Naive B cell (primary cell): Measurements from ENCODE around the gene GSG1L. TPM values are rescaled to one million over a fixed set of nuclear protein-coding genes. Genes with fewer than 3 reads are reported as not detected.

Source experiments
- ATAC-seq, 2 donors: fragments of 150-1000 bp; cut with Tn5 transposase; 2 replicates each; pipeline ENCODE4 v1.10.0; 2021; ENCODE audit warnings: low read depth in 2 of 2, mild to moderate bottlenecking in 2 of 2, moderate library complexity in 2 of 2
- DNase-seq: peaks from one replicate; pipeline ENCODE4 v3.0.0; 2022
- H3K27ac Mint-ChIP-seq, 6 donors: one replicate each; pipeline ENCODE4 v1.8.0; 2020 to 2022; ENCODE audit warnings: mild to moderate bottlenecking in 6 of 6, mixed read lengths in 6 of 6, moderate library complexity in 5 of 6, inconsistent platforms in 2 of 6
- H3K27me3 Mint-ChIP-seq, 3 donors: one replicate each; pipeline ENCODE4 v1.8.0; 2021 to 2022; ENCODE audit warnings: mixed read lengths in 3 of 3, mild to moderate bottlenecking in 1 of 3
- H3K36me3 Mint-ChIP-seq, 2 donors: one replicate each; pipeline ENCODE4 v1.8.0; 2020 to 2022; ENCODE audit warnings: mixed read lengths in 2 of 2, inconsistent platforms in 1 of 2, mild to moderate bottlenecking in 1 of 2
- H3K4me1 Mint-ChIP-seq, 3 donors: one replicate each; pipeline ENCODE4 v1.8.0; 2020 to 2022; ENCODE audit warnings: mixed read lengths in 3 of 3, inconsistent platforms in 1 of 3, mild to moderate bottlenecking in 1 of 3, moderate library complexity in 1 of 3
- H3K4me3 Mint-ChIP-seq, 8 donors: one replicate each; pipeline ENCODE4 v1.8.0; 2020 to 2022; ENCODE audit warnings: mild to moderate bottlenecking in 8 of 8, mixed read lengths in 8 of 8, moderate library complexity in 8 of 8, inconsistent platforms in 2 of 8
- H3K9me3 Mint-ChIP-seq, 7 donors: one replicate each; pipeline ENCODE4 v1.8.0; 2020 to 2022; ENCODE audit warnings: mixed read lengths in 7 of 7, mild to moderate bottlenecking in 5 of 7, inconsistent platforms in 2 of 7, moderate library complexity in 1 of 7
- polyA plus RNA-seq, 6 donors: library from polyadenylated mRNA; unstranded; fragments of 300-500 nt; fragmentation: Illumina TruSeq; gene quantifications; one replicate each; pipeline ENCODE4 v1.2.3, GENCODE V29; 2021; ENCODE audit warnings: low read depth in 6 of 6

The GSG1L gene
- polyA plus RNA-seq, 6 donors from 2014 or later = not detected

- ATAC-seq (no peak), DNase-seq (no peak)
- H3K4me1 Mint-ChIP-seq = no peaks in the 10 kb centered on the region
- no peaks in the 10 kb centered on the region for H3K27me3 Mint-ChIP-seq
- peak overlapping the region in 1 of 6 donors; percentile 60 for H3K27ac Mint-ChIP-seq
- H3K9me3 Mint-ChIP-seq = peaks cover 0 to 6% (median 0%) of the 10 kb centered on the region in 7 donors
- peaks cover 23 to 25% of the 10 kb centered on the region in 2 donors for H3K36me3 Mint-ChIP-seq
- H3K4me3 Mint-ChIP-seq = no peak overlapping the region
Measured at GRCh38 chr16:27768651-27769272, 294.8 kb downstream of the GSG1L start.

GRCh38 chr16:27767971-27768591, 295.4 kb downstream of the GSG1L start:
- peaks cover 23 to 28% of the 10 kb centered on the region in 2 donors for H3K36me3 Mint-ChIP-seq
- no peaks in the 10 kb centered on the region for H3K27me3 Mint-ChIP-seq
- H3K4me3 Mint-ChIP-seq = no peak overlapping the region
- H3K27ac Mint-ChIP-seq = no peak overlapping the region
- DNase-seq (no peak), ATAC-seq (no peak)
- no peaks in the 10 kb centered on the region for H3K4me1 Mint-ChIP-seq
- H3K9me3 Mint-ChIP-seq = peaks cover 0 to 8% (median 0%) of the 10 kb centered on the region in 7 donors

- no peak overlapping the region for H3K4me3 Mint-ChIP-seq
- DNase-seq (no peak), ATAC-seq (no peak)
- H3K27ac Mint-ChIP-seq = no peak overlapping the region
- H3K36me3 Mint-ChIP-seq = peaks cover 23 to 24% of the 10 kb centered on the region in 2 donors
- no peaks in the 10 kb centered on the region for H3K4me1 Mint-ChIP-seq
- H3K27me3 Mint-ChIP-seq = no peaks in the 10 kb centered on the region
- peaks cover 0 to 8% (median 0%) of the 10 kb centered on the region in 7 donors for H3K9me3 Mint-ChIP-seq
Measured at GRCh38 chr16:27767081-27767480, 296.4 kb downstream of the GSG1L start.

- Mint-ChIP-seq H3K9me3 (peaks cover 0 to 8% (median 0%) of the 10 kb centered on the region in 7 donors), H3K27me3 (no peaks in the 10 kb centered on the region), H3K4me1 (no peaks in the 10 kb centered on the region), H3K36me3 (peaks cover 22 to 31% of the 10 kb centered on the region in 2 donors), H3K27ac (no peak overlapping the region), H3K4me3 (no peak overlapping the region)
- no peak for ATAC-seq
- no peak for DNase-seq
Measured at GRCh38 chr16:27766236-27766925, 297.1 kb downstream of the GSG1L start.

GRCh38 chr16:27764869-27765675, 298.4 kb downstream of the GSG1L start:
- H3K4me1 Mint-ChIP-seq = no peaks in the 10 kb centered on the region
- DNase-seq (no peak), ATAC-seq (no peak)
- H3K9me3 Mint-ChIP-seq = peaks cover 0 to 8% (median 0%) of the 10 kb centered on the region in 7 donors
- H3K27me3 Mint-ChIP-seq = no peaks in the 10 kb centered on the region
- no peak overlapping the region for H3K27ac Mint-ChIP-seq
- peaks cover 25 to 32% of the 10 kb centered on the region in 2 donors for H3K36me3 Mint-ChIP-seq
- H3K4me3 Mint-ChIP-seq = no peak overlapping the region

GRCh38 chr16:27764427-27764826, 299.1 kb downstream of the GSG1L start:
- H3K27ac Mint-ChIP-seq = no peak overlapping the region
- ATAC-seq (no peak), DNase-seq (no peak)
- H3K27me3 Mint-ChIP-seq = no peaks in the 10 kb centered on the region
- peaks cover 28 to 32% of the 10 kb centered on the region in 2 donors for H3K36me3 Mint-ChIP-seq
- no peaks in the 10 kb centered on the region for H3K4me1 Mint-ChIP-seq
- no peak overlapping the region for H3K4me3 Mint-ChIP-seq
- peaks cover 0 to 8% (median 0%) of the 10 kb centered on the region in 7 donors for H3K9me3 Mint-ChIP-seq

GRCh38 chr16:27762441-27762840, 301.1 kb downstream of the GSG1L start:
- H3K27me3 Mint-ChIP-seq = no peaks in the 10 kb centered on the region
- H3K27ac Mint-ChIP-seq = no peak overlapping the region

GRCh38 chr16:27761816-27762215, 301.7 kb downstream of the GSG1L start:
- Mint-ChIP-seq H3K36me3 (peaks cover 35 to 47% of the 10 kb centered on the region in 2 donors), H3K4me3 (no peak overlapping the region), H3K9me3 (peaks cover 0 to 8% (median 0%) of the 10 kb centered on the region in 7 donors), H3K4me1 (peaks cover 0 to 2% (median 0%) of the 10 kb centered on the region in 3 donors), H3K27me3 (no peaks in the 10 kb centered on the region), H3K27ac (no peak overlapping the region)
- DNase-seq = no peak
- no peak for ATAC-seq

More at GRCh38 chr16:27762441-27762840, 301.1 kb downstream of the GSG1L start:
- ATAC-seq (no peak), DNase-seq (no peak)
- Mint-ChIP-seq H3K4me1 (peaks cover 0 to 2% (median 0%) of the 10 kb centered on the region in 3 donors), H3K9me3 (peaks cover 0 to 8% (median 0%) of the 10 kb centered on the region in 7 donors), H3K4me3 (no peak overlapping the region), H3K36me3 (peaks cover 32 to 45% of the 10 kb centered on the region in 2 donors)

- Mint-ChIP-seq H3K4me3 (peak overlapping the region in 1 of 8 donors; percentile 29), H3K9me3 (peaks cover 0 to 8% (median 0%) of the 10 kb centered on the region in 7 donors), H3K4me1 (peaks cover 0 to 2% (median 0%) of the 10 kb centered on the region in 3 donors), H3K27me3 (no peaks in the 10 kb centered on the region), H3K27ac (no peak overlapping the region), H3K36me3 (peaks cover 42 to 55% of the 10 kb centered on the region in 2 donors)
- DNase-seq = no peak
- ATAC-seq = no peak
Measured at GRCh38 chr16:27760789-27761176, 302.7 kb downstream of the GSG1L start.

GRCh38 chr16:27759967-27760788, 303.3 kb downstream of the GSG1L start:
- Mint-ChIP-seq H3K4me3 (peak overlapping the region in 1 of 8 donors; percentile 29), H3K27ac (no peak overlapping the region), H3K36me3 (peaks cover 38 to 55% of the 10 kb centered on the region in 2 donors), H3K27me3 (no peaks in the 10 kb centered on the region), H3K4me1 (peaks cover 0 to 2% (median 0%) of the 10 kb centered on the region in 3 donors), H3K9me3 (peaks cover 0 to 8% (median 0%) of the 10 kb centered on the region in 7 donors)
- ATAC-seq = no peak
- DNase-seq = no peak

- no peak overlapping the region for H3K4me3 Mint-ChIP-seq
- peaks cover 0 to 3% (median 2%) of the 10 kb centered on the region in 3 donors for H3K4me1 Mint-ChIP-seq
- H3K27ac Mint-ChIP-seq = peak overlapping the region in 1 of 6 donors; percentile 31
- peaks cover 0 to 8% (median 0%) of the 10 kb centered on the region in 7 donors for H3K9me3 Mint-ChIP-seq
- ATAC-seq (no peak), DNase-seq (no peak)
- no peaks in the 10 kb centered on the region for H3K27me3 Mint-ChIP-seq
- peaks cover 46 to 48% of the 10 kb centered on the region in 2 donors for H3K36me3 Mint-ChIP-seq
Measured at GRCh38 chr16:27759301-27759871, 304.1 kb downstream of the GSG1L start.

- H3K27ac Mint-ChIP-seq = peak overlapping the region in 2 of 6 donors; percentile 19 to 32
- ATAC-seq (no peak), DNase-seq (no peak)
- H3K4me3 Mint-ChIP-seq = no peak overlapping the region
- H3K9me3 Mint-ChIP-seq = no peaks in the 10 kb centered on the region
- peaks cover 40 to 52% of the 10 kb centered on the region in 2 donors for H3K36me3 Mint-ChIP-seq
- H3K4me1 Mint-ChIP-seq = peaks cover 0 to 6% (median 4%) of the 10 kb centered on the region in 3 donors
- no peaks in the 10 kb centered on the region for H3K27me3 Mint-ChIP-seq
Measured at GRCh38 chr16:27758544-27758943, 305.0 kb downstream of the GSG1L start.
